ENCODE measurements around the gene GNG14.

Gene GNG14

GRCh38 chr19:12715102-12715501, 27.3 kb downstream of the GNG14 start:
- no peak overlapping the region for H3K4me3 ChIP-seq (ENCODE audit: low read depth, low read length)
- DNase-seq: no peak
- no peaks in the 10 kb centered on the region for H3K9me3 ChIP-seq
- H3K4me1 ChIP-seq: no peaks in the 10 kb centered on the region
- TF ChIP-seq CTCF (IDR thresholded peaks at IDR 0.05; ENCODE audit: low read depth, low read length): no peak
- H3K27me3 ChIP-seq: no peaks in the 10 kb centered on the region
- peaks cover 95% of the 10 kb centered on the region for H3K36me3 ChIP-seq

- Histone ChIP-seq H3K36me3 (peaks cover 95% of the 10 kb centered on the region), H3K27me3 (no peaks in the 10 kb centered on the region), H3K4me1 (no peaks in the 10 kb centered on the region; the same call in 1 of the 2 replicates), H3K9me3 (no peaks in the 10 kb centered on the region), H3K4me3 (ENCODE audit: low read depth, low read length) (no peak overlapping the region)
- TF ChIP-seq CTCF (IDR thresholded peaks at IDR 0.05; ENCODE audit: low read depth, low read length): no peak
- DNase-seq: no peak
Measured at GRCh38 chr19:12715929-12716328, 28.1 kb downstream of the GNG14 start.

- H3K4me1 ChIP-seq: no peaks in the 10 kb centered on the region; the same call in 1 of the 2 replicates
Measured at GRCh38 chr19:12720296-12720695, 32.5 kb downstream of the GNG14 start.

GRCh38 chr19:12720851-12721655, 33.3 kb downstream of the GNG14 start:
- H3K36me3 ChIP-seq: peaks cover 48% of the 10 kb centered on the region
- DNase-seq: no peak

More at GRCh38 chr19:12720296-12720695, 32.5 kb downstream of the GNG14 start:
- Histone ChIP-seq H3K36me3 (peaks cover 56% of the 10 kb centered on the region), H3K27me3 (no peaks in the 10 kb centered on the region), H3K4me3 (ENCODE audit: low read depth, low read length) (peak overlapping the region; percentile 93), H3K9me3 (no peaks in the 10 kb centered on the region)
- TF ChIP-seq CTCF (IDR thresholded peaks at IDR 0.05; ENCODE audit: low read depth, low read length): no peak
- DNase-seq: no peak

GRCh38 chr19:12721656-12722565, 34.1 kb downstream of the GNG14 start:
- Histone ChIP-seq H3K9me3 (no peaks in the 10 kb centered on the region), H3K4me3 (ENCODE audit: low read depth, low read length) (peak overlapping the region; percentile 93), H3K27me3 (no peaks in the 10 kb centered on the region), H3K36me3 (peaks cover 39% of the 10 kb centered on the region), H3K4me1 (no peaks in the 10 kb centered on the region; the same call in 1 of the 2 replicates)
- TF ChIP-seq CTCF (IDR thresholded peaks at IDR 0.05; ENCODE audit: low read depth, low read length): no peak
- DNase-seq: peak; percentile 61

More at GRCh38 chr19:12720851-12721655, 33.3 kb downstream of the GNG14 start:
- peak overlapping the region; percentile 93 for H3K4me3 ChIP-seq (ENCODE audit: low read depth, low read length)
- no peaks in the 10 kb centered on the region for H3K27me3 ChIP-seq
- no peaks in the 10 kb centered on the region for H3K9me3 ChIP-seq
- TF ChIP-seq CTCF (IDR thresholded peaks at IDR 0.05; ENCODE audit: low read depth, low read length): no peak
- H3K4me1 ChIP-seq: no peaks in the 10 kb centered on the region; the same call in 1 of the 2 replicates
